ENCODE measurements around the gene HDAC4.

- TF ChIP-seq POLR2AphosphoS5 (IDR thresholded peaks at IDR 0.05; ENCODE audit: control insufficient read depth, insufficient read depth, low read depth, low read length): no peak
- TF ChIP-seq HCFC1 (IDR thresholded peaks at IDR 0.05; ENCODE audit: low read depth, low read length): no peak
- no peak for TF ChIP-seq CBFA2T2 (conservative IDR thresholded peaks at IDR 0.05)
- TF ChIP-seq ZBTB49 (CRISPR knock-in tag; IDR thresholded peaks at IDR 0.05; ENCODE audit: borderline replicate concordance): no peak
- no peak for TF ChIP-seq SMC3 (conservative IDR thresholded peaks at IDR 0.05; ENCODE audit: insufficient read depth, low read depth, low read length)
- TF ChIP-seq NRF1 (conservative IDR thresholded peaks at IDR 0.05 in 1 of 2, IDR thresholded peaks at IDR 0.05 in 1 of 2): no peak
- no peak for TF ChIP-seq TEAD4 (IDR thresholded peaks at IDR 0.05; ENCODE audit: low read length)
- no peak for TF ChIP-seq TEAD4 (CRISPR knock-in tag; IDR thresholded peaks at IDR 0.05; ENCODE audit: borderline replicate concordance)
- TF ChIP-seq CTBP1 (IDR thresholded peaks at IDR 0.05; ENCODE audit: borderline replicate concordance): no peak
- TF ChIP-seq MAFK (IDR thresholded peaks at IDR 0.05; ENCODE audit: low read length): no peak
- no peak for TF ChIP-seq GTF2F1 (IDR thresholded peaks at IDR 0.05; ENCODE audit: low read depth, low read length)
- TF ChIP-seq FOXA1 (IDR thresholded peaks at IDR 0.05; ENCODE audit: borderline replicate concordance): no peak
- no peak for TF ChIP-seq POLR2A (conservative IDR thresholded peaks at IDR 0.05)
- no peak for TF ChIP-seq BRD4 (IDR thresholded peaks at IDR 0.05)
Observed at GRCh38 chr2:239181074-239181902, 219.5 kb downstream of the HDAC4 start.
